ENCODE results near the gene MAPK8IP3.

The MAPK8IP3 gene

GRCh38 chr16:1740781-1741490, 34.9 kb downstream of the MAPK8IP3 start:
- DNase-seq = no peak

GRCh38 chr16:1741553-1742165, 35.7 kb downstream of the MAPK8IP3 start:
- no peak for DNase-seq

GRCh38 chr16:1743376-1744337, 37.7 kb downstream of the MAPK8IP3 start:
- DNase-seq = no peak

- DNase-seq = no peak
Observed at GRCh38 chr16:1744338-1744840, 38.4 kb downstream of the MAPK8IP3 start.

- no peak for DNase-seq
Observed at GRCh38 chr16:1745181-1745899, 39.3 kb downstream of the MAPK8IP3 start.

GRCh38 chr16:1745900-1746692, 40.1 kb downstream of the MAPK8IP3 start:
- no peak for DNase-seq

- DNase-seq = no peak
Observed at GRCh38 chr16:1746693-1747195, 40.7 kb downstream of the MAPK8IP3 start.

GRCh38 chr16:1747934-1748333, 41.9 kb downstream of the MAPK8IP3 start:
- no peak for DNase-seq

GRCh38 chr16:1749152-1750117, 43.4 kb downstream of the MAPK8IP3 start:
- no peak for DNase-seq

- no peak for DNase-seq
Observed at GRCh38 chr16:1751946-1752345, 46.0 kb downstream of the MAPK8IP3 start.

GRCh38 chr16:1752853-1753252, 46.9 kb downstream of the MAPK8IP3 start:
- DNase-seq = no peak

GRCh38 chr16:1754204-1754603, 48.2 kb downstream of the MAPK8IP3 start:
- DNase-seq = no peak

- DNase-seq = no peak
Observed at GRCh38 chr16:1757714-1758461, 51.9 kb downstream of the MAPK8IP3 start.

GRCh38 chr16:1758923-1759322, 52.9 kb downstream of the MAPK8IP3 start:
- DNase-seq = no peak

GRCh38 chr16:1759511-1759910, 53.5 kb downstream of the MAPK8IP3 start:
- DNase-seq = no peak

- no peak for DNase-seq
Observed at GRCh38 chr16:1760911-1761310, 54.9 kb downstream of the MAPK8IP3 start.

- DNase-seq = no peak
Observed at GRCh38 chr16:1761751-1762150, 55.8 kb downstream of the MAPK8IP3 start.

- DNase-seq = no peak
Observed at GRCh38 chr16:1762196-1762878, 56.3 kb downstream of the MAPK8IP3 start.

Data from kidney glomerular epithelial cell (primary cell).